Naive thymus-derived CD4-positive, alpha-beta T cell (primary cell): Measurements from ENCODE around the gene ZNF236. TPM values are rescaled to one million over a fixed set of nuclear protein-coding genes. Genes with fewer than 3 reads are reported as not detected.

ENCODE experiments used
- ATAC-seq: fragments of 150-1000 bp; cut with Tn5 transposase; 2 replicates; pipeline ENCODE4 v1.10.0; 2021; ENCODE audit warnings: mild to moderate bottlenecking, moderate library complexity
- CTCF ChIA-PET: fragments of 350-600 bp; sonication (Branson Sonifier 250); formaldehyde crosslinking; loops from one replicate; lab custom pipeline; 2021; ENCODE audit warnings: antibody characterized with exemption; lab: Charles Lee
- POLR2A ChIA-PET: fragments of 350-600 bp; sonication (Branson Sonifier 250); formaldehyde crosslinking; loops from one replicate; lab custom pipeline; 2021; ENCODE audit warnings: antibody characterized with exemption, inconsistent platforms; lab: Charles Lee
- DNase-seq, 9 donors: peaks; one replicate each; pipeline versions ENCODE4 v3.0.0 to v3.0.0-alpha.2; 2020 to 2022; ENCODE audit warnings: mixed read lengths in 1 of 9
- H3K27ac ChIP-seq: one replicate; pipeline ENCODE4 v1.7.0; 2013; ENCODE audit warnings: mild to moderate bottlenecking, low read depth, low read length, moderate library complexity
- H3K27me3 ChIP-seq, 2 donors: one replicate each; pipeline ENCODE4 v1.7.0; 2013; ENCODE audit warnings: low read length in 2 of 2, mild to moderate bottlenecking in 2 of 2, moderate library complexity in 2 of 2; ENCODE audit not compliant: control insufficient read depth in 2 of 2, insufficient read depth in 2 of 2
- H3K36me3 ChIP-seq, 3 experiments: 1 replicate in 2 of 3; 2 replicates in 1 of 3; pipeline ENCODE4 v1.7.0; 2013; ENCODE audit warnings: low read length in 3 of 3, mild to moderate bottlenecking in 3 of 3, moderate library complexity in 1 of 3; ENCODE audit not compliant: insufficient read depth in 3 of 3, control insufficient read depth in 2 of 3
- H3K4me1 ChIP-seq, 2 donors: one replicate each; pipeline ENCODE4 v1.7.0; 2013; ENCODE audit warnings: low read length in 2 of 2, mild to moderate bottlenecking in 2 of 2, moderate library complexity in 1 of 2; ENCODE audit not compliant: control insufficient read depth in 2 of 2, insufficient read depth in 2 of 2
- H3K4me3 ChIP-seq: 2 replicates; pipeline ENCODE4 v1.7.0; 2013; ENCODE audit warnings: mild to moderate bottlenecking, low read length
- H3K9me3 ChIP-seq, 3 experiments: 1 replicate in 2 of 3; 2 replicates in 1 of 3; pipeline ENCODE4 v1.7.0; 2013; ENCODE audit warnings: low read length in 3 of 3; ENCODE audit not compliant: control insufficient read depth in 2 of 3
- H3K27ac Mint-ChIP-seq, 9 donors: one replicate each; pipeline ENCODE4 v1.8.0; 2020 to 2022; ENCODE audit warnings: mixed read lengths in 9 of 9, mild to moderate bottlenecking in 8 of 9, moderate library complexity in 5 of 9, inconsistent platforms in 2 of 9
- H3K27me3 Mint-ChIP-seq, 5 donors: one replicate each; pipeline ENCODE4 v1.8.0; 2021 to 2022; ENCODE audit warnings: mixed read lengths in 5 of 5, mild to moderate bottlenecking in 1 of 5
- H3K36me3 Mint-ChIP-seq, 5 donors: one replicate each; pipeline ENCODE4 v1.8.0; 2020 to 2022; ENCODE audit warnings: mixed read lengths in 5 of 5, mild to moderate bottlenecking in 3 of 5, inconsistent platforms in 1 of 5
- H3K4me1 Mint-ChIP-seq, 7 donors: one replicate each; pipeline ENCODE4 v1.8.0; 2020 to 2022; ENCODE audit warnings: mixed read lengths in 7 of 7, mild to moderate bottlenecking in 3 of 7, inconsistent platforms in 1 of 7
- H3K4me3 Mint-ChIP-seq, 10 donors: one replicate each; pipeline ENCODE4 v1.8.0; 2020 to 2022; ENCODE audit warnings: mild to moderate bottlenecking in 10 of 10, mixed read lengths in 10 of 10, moderate library complexity in 6 of 10, inconsistent platforms in 2 of 10
- H3K9me3 Mint-ChIP-seq, 11 donors: one replicate each; pipeline ENCODE4 v1.8.0; 2020 to 2022; ENCODE audit warnings: mixed read lengths in 11 of 11, mild to moderate bottlenecking in 4 of 11, inconsistent platforms in 1 of 11, moderate library complexity in 1 of 11
- intact Hi-C, 2 donors: fragments of 100-400 bp; cut with micrococcal nuclease; formaldehyde crosslinking; loops; one replicate each; pipeline ENCODE4 v1.15.1; 2023
- polyA plus RNA-seq, 2 donors: library from polyadenylated mRNA; unstranded; fragments of 300-500 nt; fragmentation: Illumina TruSeq; gene quantifications; one replicate each; pipeline ENCODE4 v1.2.3, GENCODE V29; 2021
- total RNA-seq, 6 experiments: library from RNA in 5 of 6; stranded (reverse) in 5 of 6; gene quantifications; 1 replicate in 5 of 6; 2 replicates in 1 of 6; pipeline ENCODE4 v1.2.3 and lab custom pipeline; 2021 to 2026

Gene ZNF236
- total and polyA plus RNA-seq, 7 experiments from 2014 or later: 5.7 to 34.5 (median 28.6) TPM

GRCh38 chr18:76996429-76996828 lies 174.1 kb downstream of the ZNF236 start:
- no peak for ATAC-seq
- intact Hi-C loops: no loop called here
- H3K9me3 Mint-ChIP-seq: no peaks in the 10 kb centered on the region
- H3K4me3 Mint-ChIP-seq: no peak overlapping the region
- H3K27me3 Mint-ChIP-seq: peaks cover 0 to 12% (median 0%) of the 10 kb centered on the region in 5 donors
- H3K36me3 Mint-ChIP-seq: no peaks in the 10 kb centered on the region
- no peak for DNase-seq
- Histone ChIP-seq H3K9me3 (no peaks in the 10 kb centered on the region), H3K36me3 (no peaks in the 10 kb centered on the region), H3K27ac (no peak overlapping the region), H3K27me3 (no peaks in the 10 kb centered on the region), H3K4me1 (no peaks in the 10 kb centered on the region), H3K4me3 (no peak overlapping the region)
- no peak overlapping the region for H3K27ac Mint-ChIP-seq
- ChIA-PET POLR2A (no interaction called here), CTCF (interaction anchor here (2.1 to 2.8 kb wide), 2 partner anchors 13 to 215 kb away, joined by 9 to 12 read pairs; no protein-coding TSS in a partner anchor)
- H3K4me1 Mint-ChIP-seq: peaks cover 5 to 10% (median 7%) of the 10 kb centered on the region in 7 donors

GRCh38 chr18:76997951-76998808 lies 175.8 kb downstream of the ZNF236 start:
- Histone ChIP-seq H3K27me3 (no peaks in the 10 kb centered on the region), H3K4me3 (no peak overlapping the region), H3K27ac (no peak overlapping the region), H3K9me3 (no peaks in the 10 kb centered on the region), H3K4me1 (no peaks in the 10 kb centered on the region), H3K36me3 (no peaks in the 10 kb centered on the region)
- Mint-ChIP-seq H3K27me3 (peaks cover 0 to 12% (median 0%) of the 10 kb centered on the region in 5 donors), H3K9me3 (no peaks in the 10 kb centered on the region), H3K4me3 (no peak overlapping the region), H3K4me1 (peaks cover 6 to 15% (median 7%) of the 10 kb centered on the region in 7 donors), H3K36me3 (no peaks in the 10 kb centered on the region), H3K27ac (peak overlapping the region in 2 of 9 donors; percentile 59 to 62)
- ChIA-PET CTCF (interaction anchor here (0.8 to 2.5 kb wide), 4 partner anchors 15 to 213 kb away, joined by 3 to 12 read pairs (median 6); no protein-coding TSS in a partner anchor), POLR2A (no interaction called here)
- intact Hi-C loops: no loop called here
- DNase-seq (no peak), ATAC-seq (no peak)

GRCh38 chr18:76999077-76999476 lies 176.7 kb downstream of the ZNF236 start:
- no peaks in the 10 kb centered on the region for H3K36me3 Mint-ChIP-seq

GRCh38 chr18:77000527-77000926 lies 178.2 kb downstream of the ZNF236 start:
- Mint-ChIP-seq H3K36me3 (no peaks in the 10 kb centered on the region), H3K4me1 (peaks cover 13 to 30% (median 28%) of the 10 kb centered on the region in 7 donors), H3K27me3 (peaks cover 0 to 4% (median 0%) of the 10 kb centered on the region in 5 donors), H3K9me3 (no peaks in the 10 kb centered on the region), H3K27ac (peak overlapping the region in 2 of 9 donors; percentile 11 to 41), H3K4me3 (no peak overlapping the region)
- CTCF ChIA-PET: interaction anchor here (0.7 to 7.2 kb wide), 21 partner anchors 9 to 588 kb away, joined by 3 to 85 read pairs (median 5); no protein-coding TSS in a partner anchor
- POLR2A ChIA-PET: interaction anchor here (0.7 to 1.2 kb wide), 5 partner anchors 45 to 211 kb away, joined by 3 read pairs; partner anchors contain the start of gene MBP
- Histone ChIP-seq H3K27ac (no peak overlapping the region), H3K4me3 (no peak overlapping the region), H3K36me3 (no peaks in the 10 kb centered on the region), H3K27me3 (no peaks in the 10 kb centered on the region), H3K4me1 (peaks cover 7 to 10% of the 10 kb centered on the region in 2 donors), H3K9me3 (no peaks in the 10 kb centered on the region)
- peak in 7 of 9 donors; percentile 29 to 64 (median 50) for DNase-seq
- intact Hi-C loops: loop anchor here (1.0 to 5.0 kb wide), 7 partner anchors 55 to 467 kb away; no protein-coding TSS in a partner anchor
- peak; percentile 68 for ATAC-seq

More at GRCh38 chr18:76999077-76999476, 176.7 kb downstream of the ZNF236 start:
- intact Hi-C loops: no loop called here
- H3K27me3 ChIP-seq: no peaks in the 10 kb centered on the region
- ChIA-PET CTCF (interaction anchor here (0.7 to 7.2 kb wide), 7 partner anchors 11 to 212 kb away, joined by 3 to 85 read pairs (median 8); no protein-coding TSS in a partner anchor), POLR2A (no interaction called here)
- DNase-seq (no peak), ATAC-seq (no peak)
- Mint-ChIP-seq H3K27ac (no peak overlapping the region), H3K27me3 (peaks cover 0 to 12% (median 0%) of the 10 kb centered on the region in 5 donors), H3K4me1 (peaks cover 6 to 15% (median 13%) of the 10 kb centered on the region in 7 donors), H3K4me3 (no peak overlapping the region), H3K9me3 (no peaks in the 10 kb centered on the region)
- no peak overlapping the region for H3K4me3 ChIP-seq
- H3K27ac ChIP-seq: no peak overlapping the region
- H3K36me3 ChIP-seq: no peaks in the 10 kb centered on the region
- no peaks in the 10 kb centered on the region for H3K9me3 ChIP-seq
- no peaks in the 10 kb centered on the region for H3K4me1 ChIP-seq

GRCh38 chr18:77001041-77001440 lies 178.7 kb downstream of the ZNF236 start:
- no peak overlapping the region for H3K4me3 ChIP-seq
- Mint-ChIP-seq H3K4me3 (no peak overlapping the region), H3K36me3 (peaks cover 0 to 4% (median 0%) of the 10 kb centered on the region in 5 donors), H3K4me1 (peaks cover 18 to 34% (median 33%) of the 10 kb centered on the region in 7 donors), H3K27ac (no peak overlapping the region), H3K27me3 (no peaks in the 10 kb centered on the region), H3K9me3 (no peaks in the 10 kb centered on the region)
- no peaks in the 10 kb centered on the region for H3K36me3 ChIP-seq
- H3K9me3 ChIP-seq: no peaks in the 10 kb centered on the region
- ATAC-seq (no peak), DNase-seq (no peak)
- ChIA-PET CTCF (interaction anchor here (0.9 to 7.2 kb wide), 13 partner anchors 9 to 215 kb away, joined by 3 to 85 read pairs (median 5); no protein-coding TSS in a partner anchor), POLR2A (interaction anchor here (0.7 to 1.2 kb wide), 5 partner anchors 45 to 211 kb away, joined by 3 read pairs; partner anchors contain the start of gene MBP)
- H3K27ac ChIP-seq: no peak overlapping the region
- intact Hi-C loops: loop anchor here in 1 of 2 donors (2.0 to 5.0 kb wide), 4 partner anchors 62 to 466 kb away; no protein-coding TSS in a partner anchor
- no peaks in the 10 kb centered on the region for H3K27me3 ChIP-seq
- peaks cover 7 to 10% of the 10 kb centered on the region in 2 donors for H3K4me1 ChIP-seq

- Histone ChIP-seq H3K4me1 (peaks cover 7 to 10% of the 10 kb centered on the region in 2 donors), H3K4me3 (no peak overlapping the region), H3K9me3 (no peaks in the 10 kb centered on the region), H3K36me3 (no peaks in the 10 kb centered on the region), H3K27me3 (no peaks in the 10 kb centered on the region), H3K27ac (no peak overlapping the region)
- ATAC-seq: no peak
- H3K9me3 Mint-ChIP-seq: no peaks in the 10 kb centered on the region
- intact Hi-C loops: loop anchor here in 1 of 2 donors (2.0 to 5.0 kb wide), 4 partner anchors 61 to 465 kb away; no protein-coding TSS in a partner anchor
- H3K27me3 Mint-ChIP-seq: no peaks in the 10 kb centered on the region
- H3K4me3 Mint-ChIP-seq: no peak overlapping the region
- peaks cover 20 to 40% (median 33%) of the 10 kb centered on the region in 7 donors for H3K4me1 Mint-ChIP-seq
- ChIA-PET CTCF (interaction anchor here (0.7 to 7.2 kb wide), 3 partner anchors 51 to 209 kb away, joined by 3 to 85 read pairs (median 3); no protein-coding TSS in a partner anchor), POLR2A (no interaction called here)
- peaks cover 0 to 4% (median 0%) of the 10 kb centered on the region in 5 donors for H3K36me3 Mint-ChIP-seq
- no peak for DNase-seq
- H3K27ac Mint-ChIP-seq: peak overlapping the region in 2 of 9 donors; percentile 46 to 55
Observed at GRCh38 chr18:77001979-77002378, 179.6 kb downstream of the ZNF236 start.
